ENCODE results near the gene MED14.
A peak's percentile ranks its signal among the peaks of the same experiment; 100 is the strongest.

MED14 gene

DNA sequence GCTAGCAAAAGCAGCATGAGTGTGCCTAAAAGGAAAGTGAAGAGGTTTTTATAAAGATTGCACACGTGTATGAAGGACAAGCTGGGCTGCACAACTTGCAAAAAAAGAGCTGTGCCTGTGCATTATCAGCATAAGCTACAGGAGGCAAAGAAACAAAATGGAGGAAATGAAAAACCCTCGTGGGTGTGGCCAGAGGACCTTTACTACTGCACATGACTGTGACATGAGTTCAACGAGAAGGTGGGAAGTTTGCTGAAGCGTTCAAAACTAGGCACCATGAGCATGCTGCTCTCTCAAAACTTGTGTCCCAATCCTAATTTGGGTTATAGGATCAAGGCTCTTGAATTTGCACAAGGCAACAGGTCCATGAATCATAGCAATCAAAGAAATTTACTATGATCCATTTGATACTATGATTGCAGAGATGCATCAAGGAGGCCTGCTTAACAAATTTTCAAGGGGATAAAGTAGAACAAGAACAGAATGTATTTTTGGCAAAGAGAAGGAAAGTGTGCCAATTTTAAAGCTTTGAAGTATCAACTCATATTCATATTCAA, 49.9 kb downstream of the MED14 start:
- TF ChIP-seq, protein P1, sequence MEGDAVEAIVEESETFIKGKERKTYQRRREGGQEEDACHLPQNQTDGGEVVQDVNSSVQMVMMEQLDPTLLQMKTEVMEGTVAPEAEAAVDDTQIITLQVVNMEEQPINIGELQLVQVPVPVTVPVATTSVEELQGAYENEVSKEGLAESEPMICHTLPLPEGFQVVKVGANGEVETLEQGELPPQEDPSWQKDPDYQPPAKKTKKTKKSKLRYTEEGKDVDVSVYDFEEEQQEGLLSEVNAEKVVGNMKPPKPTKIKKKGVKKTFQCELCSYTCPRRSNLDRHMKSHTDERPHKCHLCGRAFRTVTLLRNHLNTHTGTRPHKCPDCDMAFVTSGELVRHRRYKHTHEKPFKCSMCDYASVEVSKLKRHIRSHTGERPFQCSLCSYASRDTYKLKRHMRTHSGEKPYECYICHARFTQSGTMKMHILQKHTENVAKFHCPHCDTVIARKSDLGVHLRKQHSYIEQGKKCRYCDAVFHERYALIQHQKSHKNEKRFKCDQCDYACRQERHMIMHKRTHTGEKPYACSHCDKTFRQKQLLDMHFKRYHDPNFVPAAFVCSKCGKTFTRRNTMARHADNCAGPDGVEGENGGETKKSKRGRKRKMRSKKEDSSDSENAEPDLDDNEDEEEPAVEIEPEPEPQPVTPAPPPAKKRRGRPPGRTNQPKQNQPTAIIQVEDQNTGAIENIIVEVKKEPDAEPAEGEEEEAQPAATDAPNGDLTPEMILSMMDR (conservative IDR thresholded peaks at IDR 0.05) = no peak
- no peak overlapping the region for H3K27ac ChIP-seq

DNA sequence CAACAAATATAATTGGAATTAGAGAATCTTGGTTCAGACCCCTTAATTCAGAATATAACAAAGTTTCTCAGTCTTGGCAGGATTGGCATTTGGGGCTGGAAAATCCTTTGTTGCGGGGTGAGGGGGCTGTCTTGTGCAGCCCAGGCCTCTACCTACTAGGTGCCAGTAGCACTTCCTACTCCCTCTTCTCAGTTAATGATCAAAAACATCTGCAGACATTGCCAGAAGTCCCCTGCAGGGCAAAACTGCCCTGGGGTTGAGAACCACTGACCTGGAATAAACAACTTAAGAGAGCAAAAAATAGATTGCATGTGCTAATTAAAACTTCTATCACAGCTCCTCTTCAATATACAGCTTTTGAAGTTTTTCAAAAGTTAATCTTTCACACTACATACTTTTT, 51.2 kb downstream of the MED14 start:
- no peak overlapping the region for H3K27ac ChIP-seq
- TF ChIP-seq, protein P1 (conservative IDR thresholded peaks at IDR 0.05) = no peak

DNA sequence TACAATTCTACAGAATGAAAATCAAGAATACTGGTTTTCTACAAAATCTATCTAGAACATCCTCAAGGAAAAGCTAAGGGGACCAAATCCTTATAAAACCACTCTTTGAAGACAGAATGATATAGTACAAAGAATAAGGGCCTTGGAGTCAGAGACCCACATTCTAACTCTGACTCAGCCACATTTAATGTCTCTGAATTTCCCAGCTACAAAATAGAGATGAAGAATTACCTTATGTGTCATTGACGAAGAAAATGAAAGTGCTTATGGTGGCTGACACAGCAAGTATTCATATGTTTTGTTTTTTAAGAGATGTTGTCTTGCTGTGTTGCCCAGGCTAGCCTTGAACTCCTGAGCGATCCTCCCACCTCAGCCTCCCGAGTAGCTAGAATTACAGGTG, 52.1 kb downstream of the MED14 start:
- TF ChIP-seq, protein P1 (conservative IDR thresholded peaks at IDR 0.05) = no peak
- no peak overlapping the region for H3K27ac ChIP-seq

DNA sequence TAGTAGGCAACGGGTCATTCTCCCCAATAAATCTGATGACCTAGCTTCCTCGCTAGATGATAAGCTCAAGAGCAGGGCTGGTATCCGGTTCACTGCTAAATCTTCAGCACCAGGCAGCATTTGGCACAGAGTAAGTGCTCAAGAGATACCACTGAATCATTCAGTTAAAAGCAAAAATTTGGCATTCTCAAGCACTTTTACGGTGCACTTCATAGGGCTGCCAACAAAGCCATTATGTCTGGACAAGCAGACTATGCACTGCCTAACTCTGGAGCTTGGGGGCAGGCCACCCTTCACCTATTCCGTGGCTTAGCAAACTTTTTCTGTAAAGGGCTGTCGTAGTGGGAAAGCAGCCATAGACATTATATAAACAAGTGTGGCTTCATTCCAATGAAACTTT, 64.2 kb downstream of the MED14 start:
- TF ChIP-seq, protein P1 (conservative IDR thresholded peaks at IDR 0.05) = no peak
- H3K27ac ChIP-seq = no peak overlapping the region

DNA sequence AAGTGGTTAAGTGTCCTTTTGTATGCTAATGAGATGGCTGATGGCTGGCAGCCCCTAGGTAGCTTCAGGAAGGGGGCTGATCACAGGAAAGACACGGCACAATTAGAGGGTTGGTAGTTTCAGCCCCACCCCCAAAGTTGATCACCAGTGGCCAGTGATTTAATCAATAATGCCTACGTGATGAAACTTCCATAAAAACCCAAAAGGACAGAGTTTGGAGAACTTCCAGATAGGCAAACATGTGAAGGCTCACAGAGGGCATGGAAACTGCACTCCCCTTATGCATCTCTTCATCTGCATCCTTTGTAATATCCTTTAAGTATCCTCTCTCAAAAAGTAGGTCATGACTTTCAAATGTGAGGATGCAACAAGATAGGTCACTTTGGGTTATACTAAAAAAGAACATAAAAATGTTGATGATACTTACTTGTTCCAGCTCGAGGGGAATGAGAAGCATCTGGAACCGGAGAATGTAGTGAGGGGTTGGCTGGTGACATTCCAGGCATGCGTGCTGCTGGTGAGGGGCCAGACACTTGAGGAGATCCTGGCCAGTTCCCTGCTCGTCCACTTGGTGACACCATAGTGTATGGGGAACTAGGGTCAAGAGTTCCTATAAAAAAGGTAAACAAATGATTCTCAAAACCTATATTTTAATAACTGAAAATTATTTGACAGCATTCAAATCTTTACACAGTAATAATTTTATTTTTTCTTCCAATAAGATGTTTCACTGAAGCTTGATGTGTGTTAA, 71.3 kb downstream of the MED14 start:
- H3K27ac ChIP-seq = peak overlapping the region; percentile 47
- TF ChIP-seq, protein P1 (conservative IDR thresholded peaks at IDR 0.05) = peak; percentile 60; the same call in 1 of the 2 replicates

DNA sequence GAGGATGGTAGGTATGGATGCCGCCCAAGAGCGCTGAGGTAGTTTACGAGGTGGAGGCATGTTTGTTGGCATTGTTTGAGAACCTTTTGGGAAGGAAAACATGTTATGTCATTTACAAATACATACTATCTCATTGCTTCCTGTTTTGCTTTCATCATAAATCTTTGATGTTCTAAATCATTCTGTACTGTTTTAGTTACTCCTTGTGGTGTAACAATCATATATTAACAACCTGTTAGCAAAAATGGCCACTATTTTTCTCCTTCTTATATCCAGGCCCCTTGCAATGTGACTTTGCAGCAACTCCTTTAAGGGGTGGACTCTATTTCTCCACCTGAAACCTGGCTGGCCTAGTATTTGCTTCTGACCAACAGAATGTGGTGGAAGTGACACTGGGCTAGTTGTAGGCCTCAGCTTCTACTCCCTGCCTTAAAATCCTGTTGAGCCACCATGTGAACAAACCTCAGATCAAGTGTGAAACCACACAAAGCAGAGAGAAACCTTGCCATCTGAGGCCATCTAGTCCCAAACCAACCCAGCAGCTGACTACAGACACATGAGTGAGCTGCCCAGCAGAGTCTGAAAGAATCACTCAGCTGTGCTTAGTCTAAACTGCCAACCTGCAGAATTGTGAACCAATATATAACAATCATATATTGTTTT, 72.1 kb downstream of the MED14 start:
- TF ChIP-seq, protein P1 (conservative IDR thresholded peaks at IDR 0.05) = no peak
- peak overlapping the region; percentile 47 for H3K27ac ChIP-seq

DNA sequence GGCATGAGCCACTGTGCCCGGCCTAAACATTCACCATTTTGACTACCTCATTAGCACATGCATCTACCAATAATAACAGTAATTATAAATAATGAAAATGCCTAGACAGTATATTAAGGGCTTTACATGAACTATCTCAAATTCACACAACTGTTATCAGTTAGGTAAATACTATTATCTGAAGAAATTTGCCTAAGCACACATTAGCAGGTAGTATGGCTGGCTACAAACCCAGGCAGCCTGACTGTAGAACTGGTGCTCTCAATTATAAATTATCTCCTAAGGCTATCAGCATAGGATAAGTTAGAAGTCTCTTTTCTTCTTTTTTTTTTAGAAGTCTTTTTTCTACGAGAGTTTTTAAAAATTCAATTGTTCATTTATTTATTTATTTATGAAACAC, 73.9 kb downstream of the MED14 start:
- TF ChIP-seq, protein P1 (conservative IDR thresholded peaks at IDR 0.05) = no peak
- H3K27ac ChIP-seq = no peak overlapping the region
